SKM-1 treated with dmso at 0.1 percent for 144 hours (cell line): Measurements from ENCODE around the gene IFITM10.
"Not testable (repeated sequence)": the region's sequence is repeated elsewhere in the genome, so short reads cannot be mapped to it uniquely, and the experiment has no call there.

Experiments used
- DNase-seq: peaks from one replicate; lab custom pipeline; 2025; ENCODE audit not compliant: unreplicated experiment; lab: John Stamatoyannopoulos, UW

The IFITM10 gene

GRCh38 chr11:1778141-1778911 is 27.9 kb upstream of the IFITM10 start:
- peak; percentile 77 for DNase-seq

- DNase-seq, result peak; percentile 77
Measured at GRCh38 chr11:1777737-1778136, 27.3 kb upstream of the IFITM10 start.

DNA sequence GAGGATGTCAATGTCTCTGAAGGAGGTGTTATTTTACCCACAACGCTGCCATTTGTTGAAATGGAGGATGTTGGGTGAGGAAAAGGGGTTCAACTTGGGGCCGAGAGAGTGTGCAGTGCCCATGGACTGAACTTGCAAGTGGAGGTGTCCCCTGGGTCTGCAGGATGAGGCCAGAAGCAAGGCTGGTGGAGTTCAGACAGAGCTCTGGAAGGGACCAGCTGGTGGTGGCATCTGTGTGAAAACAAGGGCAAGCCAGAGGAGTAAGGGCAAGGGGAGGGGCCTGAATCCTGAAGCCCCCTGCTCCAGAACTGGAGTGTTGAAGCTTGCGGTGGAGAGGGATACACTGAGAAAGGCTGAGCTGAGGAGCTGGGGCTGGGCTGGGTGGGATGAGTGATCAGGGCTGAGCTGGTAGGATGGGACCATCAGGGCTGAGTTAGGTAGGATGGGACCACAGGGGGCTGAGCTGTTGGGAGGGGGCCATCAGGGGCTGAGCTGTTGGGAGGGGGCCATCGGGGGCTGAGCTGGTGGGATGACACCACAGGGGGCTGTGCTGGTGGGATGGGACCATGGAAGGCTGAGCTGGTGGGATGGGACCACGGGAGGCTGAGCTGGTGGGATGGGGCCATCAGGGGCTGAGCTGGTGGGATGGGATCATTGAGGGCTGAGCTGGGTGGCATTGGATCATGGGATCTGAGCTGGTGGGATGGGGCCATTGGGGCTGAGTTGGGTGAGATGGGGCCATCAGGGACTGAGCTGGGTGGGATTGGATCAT is 26.7 kb upstream of the IFITM10 start:
- no peak for DNase-seq

GRCh38 chr11:1776331-1776851 is 26.0 kb upstream of the IFITM10 start:
- DNase-seq, result no peak

- no peak for DNase-seq
Measured at GRCh38 chr11:1774886-1775285, 24.5 kb upstream of the IFITM10 start.

- DNase-seq, result no peak
Measured at GRCh38 chr11:1773994-1774550, 23.7 kb upstream of the IFITM10 start.

DNA sequence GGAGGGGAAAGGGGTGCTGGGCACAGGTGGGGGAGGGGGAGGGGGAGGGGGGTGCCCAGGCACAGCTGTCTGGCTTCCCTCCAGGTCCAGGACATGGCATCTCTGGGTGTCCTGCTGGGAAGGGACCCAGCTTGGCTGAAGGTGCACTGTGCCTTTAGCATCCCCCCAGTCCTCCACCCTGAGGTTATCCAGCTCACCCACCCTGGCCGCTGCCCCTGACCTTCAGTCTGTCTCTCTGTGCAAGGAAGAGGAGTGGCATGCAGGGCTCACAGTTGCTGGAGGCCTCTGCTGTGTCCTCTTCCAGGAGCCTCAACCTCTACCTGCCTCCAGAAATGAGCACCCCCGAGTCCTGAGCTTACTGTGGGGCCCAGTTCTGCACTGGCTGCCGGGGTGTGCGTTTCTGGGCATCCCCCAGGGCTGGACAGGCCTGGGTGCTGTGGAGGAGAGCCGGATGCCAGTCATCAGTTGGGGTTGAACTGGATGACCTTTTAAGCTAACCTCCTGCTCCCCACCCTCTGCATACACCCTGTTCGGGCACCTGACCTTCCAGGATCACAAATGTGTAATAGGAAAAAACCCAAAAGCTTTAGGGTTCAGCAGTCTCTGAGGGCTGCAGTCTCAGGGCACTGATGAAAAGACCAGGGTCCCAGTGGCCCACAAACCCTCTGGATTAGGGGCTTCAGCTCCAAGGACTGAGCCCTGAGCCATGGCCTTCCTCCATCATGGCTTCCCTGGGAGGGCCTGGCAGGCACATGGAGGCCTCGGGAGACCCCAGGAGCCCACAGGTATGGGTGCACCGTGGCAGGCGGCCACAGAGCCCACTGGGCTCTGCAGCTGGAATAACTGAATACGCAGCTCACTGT is 23.0 kb upstream of the IFITM10 start:
- no peak for DNase-seq

GRCh38 chr11:1772270-1773130 is 22.1 kb upstream of the IFITM10 start:
- peak; percentile 80 for DNase-seq

- DNase-seq, result peak; percentile 81
Measured at GRCh38 chr11:1771700-1772099, 21.3 kb upstream of the IFITM10 start.

- DNase-seq, result no peak
Measured at GRCh38 chr11:1771273-1771672, 20.9 kb upstream of the IFITM10 start.

- peak; percentile 95 for DNase-seq
Measured at GRCh38 chr11:1770528-1770927, 20.1 kb upstream of the IFITM10 start.

DNA sequence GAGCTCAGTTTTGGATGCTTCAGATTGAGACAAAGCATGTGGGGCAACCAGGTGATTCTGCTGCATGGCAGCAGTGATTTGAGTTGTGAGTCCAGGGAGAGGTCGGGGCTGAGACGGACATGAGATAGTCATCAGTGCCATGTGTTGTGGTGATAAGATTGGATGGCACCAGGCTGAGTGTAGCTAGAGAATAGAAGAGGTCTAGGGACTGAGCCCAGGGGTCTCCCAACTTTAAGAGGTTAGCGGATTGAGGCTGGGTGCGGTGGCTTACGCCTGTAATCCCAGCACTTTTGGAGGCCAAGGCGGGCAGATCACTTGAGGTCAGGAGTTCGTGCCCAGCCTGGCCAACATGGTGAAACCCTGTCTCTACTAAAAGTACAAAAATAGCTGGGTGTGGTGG is 19.7 kb upstream of the IFITM10 start:
- no peak for DNase-seq

GRCh38 chr11:1769304-1769936 is 19.0 kb upstream of the IFITM10 start:
- not testable (repeated sequence) for DNase-seq

DNA sequence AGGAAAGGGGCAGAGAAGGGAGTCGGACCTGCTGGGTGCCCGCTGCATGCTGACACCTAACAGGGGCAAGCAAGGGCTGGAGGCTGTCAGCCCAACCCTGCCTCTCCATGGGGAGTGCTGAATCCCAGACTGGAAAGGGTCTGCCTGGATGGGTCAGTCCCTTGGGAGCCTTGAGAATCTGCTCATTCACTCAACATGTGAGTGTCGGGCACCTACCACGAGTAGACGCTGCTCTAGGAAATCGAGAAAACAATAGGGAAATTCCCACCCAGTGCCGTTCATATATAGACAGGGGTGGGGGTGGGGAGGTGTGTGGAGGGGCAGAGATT is 17.7 kb upstream of the IFITM10 start:
- no peak for DNase-seq

DNA sequence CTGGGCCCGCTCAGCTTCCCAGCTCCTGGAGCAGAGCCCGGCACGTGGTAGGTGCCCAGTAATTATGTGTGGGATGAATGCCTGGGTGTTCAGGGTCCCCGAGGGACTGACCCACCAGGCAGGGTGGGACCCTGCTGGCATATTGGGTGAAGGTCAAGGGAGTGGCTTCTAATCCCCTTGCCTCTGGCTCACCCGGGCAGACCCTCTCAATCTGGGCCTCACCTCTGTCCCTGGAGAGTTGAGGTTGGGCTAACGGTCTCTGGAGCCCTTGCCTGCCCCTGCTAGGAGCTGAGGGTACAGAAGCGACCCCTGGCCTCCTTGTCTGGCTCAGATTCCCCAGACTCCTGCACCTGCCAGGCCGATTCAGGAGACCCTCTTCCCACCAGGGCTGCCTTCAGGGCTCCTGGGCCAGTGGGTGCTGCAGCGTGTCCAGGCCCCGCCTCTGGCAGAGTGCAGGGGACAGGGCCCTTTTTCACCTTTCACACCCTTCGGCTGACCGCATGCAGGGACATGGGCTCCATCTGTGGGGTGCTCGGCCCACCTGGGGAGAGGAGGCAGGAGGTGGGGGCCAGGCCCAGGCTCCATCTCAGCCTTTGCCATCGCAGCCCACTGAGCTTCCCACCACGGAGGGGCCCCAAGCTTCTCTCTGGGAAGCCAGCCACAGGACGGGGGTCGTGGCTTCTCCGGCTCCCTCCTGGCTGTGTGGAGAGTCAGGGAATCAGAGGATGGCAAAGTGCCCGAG is 17.2 kb upstream of the IFITM10 start:
- no peak for DNase-seq

DNA sequence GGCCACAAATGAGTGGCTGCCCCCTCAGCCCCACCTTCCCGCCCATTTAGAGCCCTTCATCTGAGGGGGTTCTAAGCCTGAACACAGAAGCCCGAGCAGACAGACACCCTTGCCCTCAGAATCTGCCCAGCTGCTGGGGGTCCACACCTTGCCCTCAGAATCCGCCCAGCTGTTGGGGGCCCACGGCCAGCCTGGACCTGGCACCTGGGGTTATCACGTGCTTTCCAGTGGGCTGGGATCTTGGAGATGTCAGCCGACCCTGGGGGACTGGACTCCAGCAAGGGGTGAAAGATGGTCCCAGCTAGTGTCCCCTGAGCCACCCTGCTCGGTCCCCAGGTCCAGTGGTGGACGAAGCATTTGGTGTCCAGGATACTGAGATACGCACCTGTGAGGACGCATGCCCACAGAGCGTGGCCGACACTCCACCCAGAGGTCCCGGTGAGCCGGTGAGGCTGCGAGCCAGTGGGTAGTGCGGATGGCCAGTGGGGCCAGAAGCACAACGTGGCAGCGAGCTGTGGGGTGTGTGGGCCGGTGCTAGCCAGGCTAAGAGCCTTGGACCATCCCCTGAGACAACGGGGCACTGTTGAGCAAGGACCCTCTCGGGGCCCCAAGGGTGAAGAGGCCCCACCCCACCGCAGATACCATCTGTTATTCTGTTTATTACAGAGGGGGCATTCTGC is 16.5 kb upstream of the IFITM10 start:
- DNase-seq, result no peak

GRCh38 chr11:1765871-1766718 is 15.7 kb upstream of the IFITM10 start:
- DNase-seq, result no peak
